ENCODE results near the gene CCDC122. TPM values are rescaled to one million over a fixed set of nuclear protein-coding genes. Genes with fewer than 3 reads are reported as not detected.

CCDC122 gene
- total and polyA plus RNA-seq, 9 of the 15 experiments (the other 6 are each of a cell fraction or from before 2014, with no cell fraction given), result not detected

GRCh38 chr13:43864921-43865320 lies 14.6 kb downstream of the CCDC122 start:
- H3K27ac ChIP-seq (ENCODE audit: extremely low read depth, low read depth, low read length), result no peak overlapping the region
- no peaks in the 10 kb centered on the region for H3K36me3 ChIP-seq (ENCODE audit: control insufficient read depth, insufficient read depth, low read length)
- FAIRE-seq, result no peak
- intact Hi-C loops (cut with micrococcal nuclease), result no loop called here
- H3K79me2 ChIP-seq (ENCODE audit: control insufficient read depth, insufficient read depth, low read length), result no peaks in the 10 kb centered on the region
- H3K9ac ChIP-seq (ENCODE audit: insufficient read depth in 1 of 2, low read depth in 2 of 2, low read length in 2 of 2), result no peak overlapping the region
- H3K4me3 ChIP-seq, result no peak overlapping the region
- H4K20me1 ChIP-seq (replicated peaks; ENCODE audit: control insufficient read depth, insufficient read depth, low read length), result no peaks in the 10 kb centered on the region
- WGBS (ENCODE audit: insufficient coverage, low coverage, missing lambda C conversion rate), result 6% methylated on average over 3 of the region's 4 CpGs
- no peak for TF ChIP-seq SOX6 (IDR thresholded peaks at IDR 0.05)
- TF ChIP-seq PRMT5 (CRISPR knock-in tag; IDR thresholded peaks at IDR 0.05), result no peak
- no peak for TF ChIP-seq ZBTB2 (IDR thresholded peaks at IDR 0.05)
- TF ChIP-seq VEZF1 (CRISPR knock-in tag; IDR thresholded peaks at IDR 0.05), result no peak
- no peak for TF ChIP-seq HNRNPLL (IDR thresholded peaks at IDR 0.05; ENCODE audit: low read depth, low read length, poor library complexity, severe bottlenecking)
- no peak for TF ChIP-seq PHTF2 (CRISPR knock-in tag; IDR thresholded peaks at IDR 0.05)
- TF ChIP-seq RFX5 (IDR thresholded peaks at IDR 0.05; ENCODE audit: low read depth, low read length), result no peak
- POLR2A ChIA-PET, result no interaction called here
- H3K4me1 ChIP-seq (replicated peaks in 1 of 2; ENCODE audit: control insufficient read depth in 2 of 2, insufficient read depth in 2 of 2, low read length in 2 of 2), result no peaks in the 10 kb centered on the region
- no TSS peak for BruUV-seq (replicated peaks)
- no peak overlapping the region for H2AFZ ChIP-seq (ENCODE audit: low read depth, low read length)
- CTCF ChIA-PET (ENCODE audit: low intra/inter-chr PET ratio), result no interaction called here
- no peak for DNase-seq (ENCODE audit: extremely low read depth in 1 of 4, low spot score in 3 of 4)
- H3K4me2 ChIP-seq (ENCODE audit: insufficient read depth, low read length), result no peak overlapping the region
- no peaks in the 10 kb centered on the region for H3K9me1 ChIP-seq (ENCODE audit: control insufficient read depth, insufficient read depth, low read length)
- in situ Hi-C loops (cut with MboI), result no loop called here
- no peak for ATAC-seq
- no peaks in the 10 kb centered on the region for H3K9me3 ChIP-seq (replicated peaks; ENCODE audit: control insufficient read depth, insufficient read depth, low read depth, low read length)
- H3K27me3 ChIP-seq (ENCODE audit: control insufficient read depth in 2 of 2, insufficient read depth in 2 of 2, low read length in 2 of 2), result no peaks in the 10 kb centered on the region

Measured in K562 (cell line).